Osteocyte (in vitro differentiated cells): Measurements from ENCODE around the gene NLGN1. TPM values are rescaled to one million over a fixed set of nuclear protein-coding genes. Genes with fewer than 3 reads are reported as not detected.

Source experiments
- DNase-seq: peaks from one replicate; pipeline ENCODE4 v3.0.0; 2021; ENCODE audit warnings: mixed read lengths; ENCODE audit not compliant: unreplicated experiment; ENCODE audit errors: extremely low spot score
- H3K27ac Mint-ChIP-seq: one replicate; pipeline ENCODE4 v1.8.0; 2021; ENCODE audit warnings: mild to moderate bottlenecking, mixed read lengths; ENCODE audit not compliant: unreplicated experiment
- H3K27me3 Mint-ChIP-seq: one replicate; pipeline ENCODE4 v1.8.0; 2021; ENCODE audit warnings: mixed read lengths; ENCODE audit not compliant: unreplicated experiment
- H3K36me3 Mint-ChIP-seq: one replicate; pipeline ENCODE4 v1.8.0; 2021; ENCODE audit warnings: mixed read lengths; ENCODE audit not compliant: unreplicated experiment
- H3K4me1 Mint-ChIP-seq: one replicate; pipeline ENCODE4 v1.8.0; 2021; ENCODE audit warnings: mixed read lengths; ENCODE audit not compliant: unreplicated experiment
- H3K4me3 Mint-ChIP-seq: one replicate; pipeline ENCODE4 v1.8.0; 2021; ENCODE audit warnings: mild to moderate bottlenecking, moderate library complexity, mixed read lengths; ENCODE audit not compliant: unreplicated experiment
- H3K9me3 Mint-ChIP-seq: one replicate; pipeline ENCODE4 v1.8.0; 2021; ENCODE audit warnings: mixed read lengths; ENCODE audit not compliant: unreplicated experiment
- total RNA-seq: library from RNA; stranded (reverse); gene quantifications from 2 replicates; pipeline ENCODE4 v1.2.1, GENCODE V29; 2021
- TF ChIP-seq, protein P1 (sequence below): fragments of 200-600 bp; sonication (generic); IDR thresholded peaks from 2 replicates; pipeline ENCODE4 v1.5.0; 2021; ENCODE audit warnings: antibody characterized with exemption, mild to moderate bottlenecking, moderate library complexity

The NLGN1 gene
- total RNA-seq, 1 donor from 2014 or later = 3.9 TPM

DNA sequence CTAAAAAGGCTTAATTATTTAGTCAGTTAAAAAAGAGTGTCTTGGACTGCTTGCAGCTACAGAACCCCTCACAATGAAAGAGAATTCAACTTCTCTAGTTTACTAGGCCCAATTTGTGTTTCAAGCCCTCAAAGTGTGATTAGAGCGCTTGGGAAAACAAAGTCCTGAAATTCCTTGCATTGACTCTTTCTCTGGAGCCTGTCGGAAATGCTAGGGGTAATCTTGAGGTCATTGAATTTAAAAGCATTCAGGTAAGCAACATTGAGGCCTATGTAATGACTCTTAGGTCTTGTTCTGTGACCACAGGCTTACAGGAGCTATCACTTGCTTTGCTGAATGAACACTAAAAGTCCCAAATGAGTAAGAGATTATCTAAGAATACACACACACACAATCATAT, 186.0 kb downstream of the NLGN1 start:
- H3K36me3 Mint-ChIP-seq = no peaks in the 10 kb centered on the region
- H3K4me1 Mint-ChIP-seq = peaks cover 13% of the 10 kb centered on the region
- TF ChIP-seq, protein P1, sequence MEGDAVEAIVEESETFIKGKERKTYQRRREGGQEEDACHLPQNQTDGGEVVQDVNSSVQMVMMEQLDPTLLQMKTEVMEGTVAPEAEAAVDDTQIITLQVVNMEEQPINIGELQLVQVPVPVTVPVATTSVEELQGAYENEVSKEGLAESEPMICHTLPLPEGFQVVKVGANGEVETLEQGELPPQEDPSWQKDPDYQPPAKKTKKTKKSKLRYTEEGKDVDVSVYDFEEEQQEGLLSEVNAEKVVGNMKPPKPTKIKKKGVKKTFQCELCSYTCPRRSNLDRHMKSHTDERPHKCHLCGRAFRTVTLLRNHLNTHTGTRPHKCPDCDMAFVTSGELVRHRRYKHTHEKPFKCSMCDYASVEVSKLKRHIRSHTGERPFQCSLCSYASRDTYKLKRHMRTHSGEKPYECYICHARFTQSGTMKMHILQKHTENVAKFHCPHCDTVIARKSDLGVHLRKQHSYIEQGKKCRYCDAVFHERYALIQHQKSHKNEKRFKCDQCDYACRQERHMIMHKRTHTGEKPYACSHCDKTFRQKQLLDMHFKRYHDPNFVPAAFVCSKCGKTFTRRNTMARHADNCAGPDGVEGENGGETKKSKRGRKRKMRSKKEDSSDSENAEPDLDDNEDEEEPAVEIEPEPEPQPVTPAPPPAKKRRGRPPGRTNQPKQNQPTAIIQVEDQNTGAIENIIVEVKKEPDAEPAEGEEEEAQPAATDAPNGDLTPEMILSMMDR = no peak
- H3K9me3 Mint-ChIP-seq = no peaks in the 10 kb centered on the region
- H3K27ac Mint-ChIP-seq = no peak overlapping the region
- DNase-seq = no peak
- H3K4me3 Mint-ChIP-seq = no peak overlapping the region
- peaks cover 5% of the 10 kb centered on the region for H3K27me3 Mint-ChIP-seq

DNA sequence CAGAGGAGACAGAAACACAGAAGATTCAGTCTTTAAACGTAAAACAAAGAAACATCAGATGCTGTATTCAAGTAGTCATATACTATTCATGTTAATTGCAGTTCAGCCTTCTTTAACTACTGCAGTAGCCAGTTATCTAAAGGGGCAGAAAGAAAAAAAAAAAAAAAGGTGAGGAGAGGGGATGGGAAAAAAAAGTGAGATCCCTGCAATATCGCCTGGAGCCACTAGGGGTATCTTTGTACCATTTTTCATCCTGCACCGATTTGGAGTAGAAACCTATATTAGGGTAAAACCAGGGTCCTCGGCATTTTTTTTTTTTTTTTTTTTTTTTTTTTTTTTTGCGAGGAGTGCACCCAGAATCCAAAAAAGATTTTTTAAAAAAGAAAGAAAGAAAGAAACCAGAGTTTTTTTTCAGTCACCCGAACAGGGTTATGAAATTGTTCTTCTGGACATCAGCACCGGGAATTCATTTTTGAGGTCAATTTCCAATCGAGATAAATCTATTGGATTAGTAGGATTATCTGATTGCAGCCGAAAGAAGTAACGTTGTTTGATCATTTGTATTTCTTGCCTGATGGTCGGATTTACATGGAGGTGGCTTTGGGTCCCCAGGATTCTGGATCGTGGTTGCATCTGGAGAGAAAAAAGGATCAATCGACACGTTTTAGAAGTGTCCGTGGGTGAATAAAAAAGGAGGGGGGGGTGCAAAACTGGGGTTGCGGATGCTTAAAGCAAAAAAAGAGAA, 186.7 kb downstream of the NLGN1 start:
- Mint-ChIP-seq H3K4me1 (peaks cover 13% of the 10 kb centered on the region), H3K36me3 (no peaks in the 10 kb centered on the region), H3K4me3 (peak overlapping the region; percentile 92), H3K27me3 (peaks cover 5% of the 10 kb centered on the region), H3K9me3 (no peaks in the 10 kb centered on the region), H3K27ac (peak overlapping the region; percentile 81)
- TF ChIP-seq, protein P1 = peak; percentile 76
- DNase-seq = no peak

DNA sequence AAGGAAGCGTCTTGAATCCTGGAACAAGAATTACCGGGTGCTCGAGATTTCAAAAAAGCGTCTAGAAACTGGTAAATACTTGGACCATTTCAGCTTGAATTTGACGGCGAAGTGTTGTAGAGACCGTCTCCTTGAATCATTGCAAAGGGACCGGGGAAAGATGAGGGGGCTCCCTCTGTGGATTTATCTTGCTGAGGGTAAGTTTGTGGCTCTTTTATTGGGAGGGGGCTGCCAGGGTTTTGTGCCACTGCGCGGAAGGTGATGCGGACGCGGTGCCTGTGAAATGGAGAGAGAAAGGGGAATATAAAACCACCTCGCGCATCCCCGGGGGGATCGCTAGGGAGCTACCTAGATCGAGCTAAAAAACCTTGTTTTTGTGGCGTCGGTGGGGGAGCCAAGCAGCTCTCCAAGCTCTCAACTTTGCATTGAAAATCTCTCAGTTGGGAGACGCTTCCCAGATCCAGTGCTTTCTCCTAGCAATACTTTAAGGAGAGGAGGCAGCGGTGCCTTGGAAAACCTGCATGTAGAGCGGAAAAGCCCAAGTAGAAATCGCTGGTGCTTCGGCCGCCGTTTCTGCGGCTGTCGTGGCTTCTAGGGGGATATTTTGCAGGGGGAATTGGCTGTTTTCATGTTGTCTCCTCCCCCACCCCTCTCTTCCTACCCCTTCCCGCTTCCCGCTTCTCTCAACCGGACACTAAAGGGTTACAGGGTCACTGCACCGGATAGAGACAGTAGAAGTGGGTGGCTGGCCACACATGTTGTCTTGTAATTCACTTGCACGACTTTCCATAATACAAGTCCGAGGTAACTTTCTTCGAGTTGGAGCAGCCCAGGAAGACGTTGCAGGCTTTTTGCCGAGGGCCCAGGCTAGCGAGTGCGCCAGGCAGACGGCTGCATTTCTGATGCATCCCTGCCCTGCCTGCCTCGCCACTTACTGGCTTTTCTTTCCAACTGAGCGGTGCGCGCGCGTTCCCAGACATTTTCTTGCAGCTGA, 187.6 kb downstream of the NLGN1 start:
- Mint-ChIP-seq H3K27ac (peak overlapping the region; percentile 81), H3K27me3 (peaks cover 5% of the 10 kb centered on the region)

DNA sequence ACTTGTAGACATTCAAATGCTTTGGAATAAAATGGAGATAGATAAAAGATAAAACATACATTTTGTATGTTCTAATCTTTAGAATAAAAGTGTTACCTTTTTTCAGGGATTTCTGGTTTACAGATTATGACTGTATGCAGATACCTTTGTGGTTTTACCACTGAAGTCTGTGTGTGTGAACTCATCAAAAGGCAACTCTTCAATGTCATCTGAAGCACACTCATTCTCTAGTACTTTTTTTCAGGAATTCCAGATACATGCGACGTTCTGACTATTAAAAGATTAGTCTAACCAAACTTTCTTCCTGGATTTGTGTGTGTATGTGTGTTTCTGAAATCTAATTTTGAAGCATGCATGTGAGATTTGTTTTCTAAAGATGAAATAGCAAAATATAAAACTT, 188.6 kb downstream of the NLGN1 start:
- no peaks in the 10 kb centered on the region for H3K9me3 Mint-ChIP-seq
- no peaks in the 10 kb centered on the region for H3K36me3 Mint-ChIP-seq
- H3K27ac Mint-ChIP-seq = no peak overlapping the region
- TF ChIP-seq, protein P1 = no peak
- peaks cover 13% of the 10 kb centered on the region for H3K4me1 Mint-ChIP-seq
- peak overlapping the region; percentile 92 for H3K4me3 Mint-ChIP-seq
- peaks cover 1% of the 10 kb centered on the region for H3K27me3 Mint-ChIP-seq
- DNase-seq = no peak

More for the DNA sequence above, 187.6 kb downstream of the NLGN1 start:
- no peak for DNase-seq
- peaks cover 13% of the 10 kb centered on the region for H3K4me1 Mint-ChIP-seq
- TF ChIP-seq, protein P1 = no peak
- no peaks in the 10 kb centered on the region for H3K36me3 Mint-ChIP-seq
- peak overlapping the region; percentile 92 for H3K4me3 Mint-ChIP-seq
- no peaks in the 10 kb centered on the region for H3K9me3 Mint-ChIP-seq

DNA sequence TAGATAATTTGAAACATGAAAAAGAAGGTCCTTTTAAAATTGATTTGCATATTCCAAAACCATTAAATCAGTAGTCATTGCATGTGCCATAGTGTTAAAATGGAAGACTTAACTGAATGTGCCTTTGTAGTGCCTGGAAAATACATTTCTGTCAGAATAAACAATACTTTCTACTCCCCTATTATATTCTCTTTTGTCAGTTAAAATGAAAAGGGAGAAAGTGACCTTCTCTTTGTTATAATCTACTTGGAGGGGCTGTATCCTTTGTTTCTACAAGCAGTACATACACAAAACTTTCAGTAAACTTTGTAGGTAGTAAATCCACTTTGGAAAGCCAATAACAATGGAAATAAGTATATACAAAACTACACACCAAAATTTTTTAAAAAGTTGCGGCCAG, 189.5 kb downstream of the NLGN1 start:
- Mint-ChIP-seq H3K4me3 (no peak overlapping the region), H3K27ac (no peak overlapping the region), H3K27me3 (no peaks in the 10 kb centered on the region), H3K4me1 (peaks cover 13% of the 10 kb centered on the region), H3K36me3 (no peaks in the 10 kb centered on the region), H3K9me3 (no peaks in the 10 kb centered on the region)
- TF ChIP-seq, protein P1 = no peak
- DNase-seq = no peak
